DND-41 (cell line): Measurements from ENCODE around the gene BAIAP2.

Experiments
- EZH2 ChIP-seq: IDR thresholded peaks from 3 replicates; pipeline ENCODE4 v1.6.1; 2012; ENCODE audit warnings: borderline replicate concordance, low read depth, mild to moderate bottlenecking, moderate library complexity, low read length, inconsistent platforms; ENCODE audit not compliant: severe bottlenecking
- TF ChIP-seq, protein P1 (sequence below): IDR thresholded peaks from 2 replicates; pipeline ENCODE4 v1.5.1; 2012; ENCODE audit warnings: borderline replicate concordance, low read length, moderate library complexity, mild to moderate bottlenecking; ENCODE audit not compliant: poor library complexity, severe bottlenecking; ENCODE audit errors: extremely low read depth

- TF ChIP-seq, protein P1, sequence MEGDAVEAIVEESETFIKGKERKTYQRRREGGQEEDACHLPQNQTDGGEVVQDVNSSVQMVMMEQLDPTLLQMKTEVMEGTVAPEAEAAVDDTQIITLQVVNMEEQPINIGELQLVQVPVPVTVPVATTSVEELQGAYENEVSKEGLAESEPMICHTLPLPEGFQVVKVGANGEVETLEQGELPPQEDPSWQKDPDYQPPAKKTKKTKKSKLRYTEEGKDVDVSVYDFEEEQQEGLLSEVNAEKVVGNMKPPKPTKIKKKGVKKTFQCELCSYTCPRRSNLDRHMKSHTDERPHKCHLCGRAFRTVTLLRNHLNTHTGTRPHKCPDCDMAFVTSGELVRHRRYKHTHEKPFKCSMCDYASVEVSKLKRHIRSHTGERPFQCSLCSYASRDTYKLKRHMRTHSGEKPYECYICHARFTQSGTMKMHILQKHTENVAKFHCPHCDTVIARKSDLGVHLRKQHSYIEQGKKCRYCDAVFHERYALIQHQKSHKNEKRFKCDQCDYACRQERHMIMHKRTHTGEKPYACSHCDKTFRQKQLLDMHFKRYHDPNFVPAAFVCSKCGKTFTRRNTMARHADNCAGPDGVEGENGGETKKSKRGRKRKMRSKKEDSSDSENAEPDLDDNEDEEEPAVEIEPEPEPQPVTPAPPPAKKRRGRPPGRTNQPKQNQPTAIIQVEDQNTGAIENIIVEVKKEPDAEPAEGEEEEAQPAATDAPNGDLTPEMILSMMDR: no peak
- TF ChIP-seq EZH2: no peak
Measured at GRCh38 chr17:81039096-81039495, 4.1 kb downstream of the BAIAP2 start.
